ENCODE measurements around the gene FGF18.

GRCh38 chr5:171469326-171469725 is 49.9 kb downstream of the FGF18 start:
- TF ChIP-seq CTCF (conservative IDR thresholded peaks at IDR 0.05; ENCODE audit: low read length) (no peak), EZH2phosphoT487 (IDR thresholded peaks at IDR 0.05; ENCODE audit: borderline replicate concordance) (no peak)

All from Loucy (cell line).